ENCODE results near the gene ANKRD23. TPM values are rescaled to one million over a fixed set of nuclear protein-coding genes. Genes with fewer than 3 reads are reported as not detected.

ANKRD23 gene
- total RNA-seq, 1 donor from 2014 or later, result 10.6 TPM

DNA sequence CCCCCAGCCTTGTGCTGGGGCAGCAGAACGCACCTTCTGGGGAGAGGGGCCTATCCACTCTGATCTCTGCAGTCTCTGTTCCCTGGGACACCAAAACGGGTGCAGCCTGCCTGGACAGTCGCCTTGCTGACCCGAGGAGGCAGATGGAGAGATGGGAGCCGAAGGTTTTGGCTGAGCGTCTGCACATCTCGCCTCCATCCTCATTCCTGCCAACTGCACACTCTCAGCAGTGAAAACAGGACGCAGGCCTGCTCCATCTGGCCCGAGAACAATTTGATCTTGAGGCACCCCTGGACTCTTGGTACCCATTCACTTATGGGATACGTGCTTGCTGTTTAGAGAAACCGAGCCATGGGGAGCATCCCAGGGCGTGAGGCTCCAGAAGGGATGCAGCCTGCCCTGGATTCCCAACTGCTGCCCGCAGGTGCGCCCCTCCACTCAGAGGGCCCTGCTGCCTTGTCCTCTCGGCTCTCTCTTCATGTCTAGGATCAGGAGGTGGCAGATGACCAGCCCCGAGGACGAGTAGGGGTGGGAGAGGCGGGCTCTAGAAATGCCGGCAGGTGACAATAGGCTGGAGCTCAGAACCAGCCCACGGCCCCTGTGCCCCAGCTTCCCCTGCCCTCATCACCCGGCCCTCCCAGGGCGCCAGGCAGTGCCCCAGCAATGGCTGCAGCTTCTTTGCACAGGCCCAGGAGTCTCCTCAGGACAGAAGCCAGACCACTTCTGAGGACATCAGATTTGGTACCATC, 35.1 kb upstream of the ANKRD23 start:
- no peak for DNase-seq (ENCODE audit: low spot score)

DNA sequence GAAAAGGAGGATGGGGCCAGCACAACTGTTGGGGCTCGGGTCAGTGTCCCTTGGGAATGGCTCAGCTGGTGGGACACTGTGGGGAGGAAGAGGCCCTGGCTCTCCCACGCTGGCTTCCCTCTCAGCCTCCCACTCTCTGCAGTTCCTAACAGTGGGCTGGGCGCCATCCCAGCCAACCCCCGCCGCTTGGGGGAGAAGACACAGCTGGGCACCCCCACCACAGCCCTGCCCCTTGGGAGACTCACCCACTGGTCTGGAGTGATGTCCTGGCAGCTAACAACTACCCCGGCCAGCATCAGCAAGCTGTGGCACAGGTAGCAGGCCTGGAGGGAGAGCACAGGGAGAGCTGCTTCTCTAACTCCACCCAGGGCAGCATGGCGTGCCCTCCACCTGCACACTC, 34.4 kb upstream of the ANKRD23 start:
- DNase-seq (ENCODE audit: low spot score), result no peak
- intact Hi-C loops (cut with DNase I), result no loop called here

More for the DNA sequence above, 35.1 kb upstream of the ANKRD23 start:
- intact Hi-C loops (cut with DNase I), result no loop called here

DNA sequence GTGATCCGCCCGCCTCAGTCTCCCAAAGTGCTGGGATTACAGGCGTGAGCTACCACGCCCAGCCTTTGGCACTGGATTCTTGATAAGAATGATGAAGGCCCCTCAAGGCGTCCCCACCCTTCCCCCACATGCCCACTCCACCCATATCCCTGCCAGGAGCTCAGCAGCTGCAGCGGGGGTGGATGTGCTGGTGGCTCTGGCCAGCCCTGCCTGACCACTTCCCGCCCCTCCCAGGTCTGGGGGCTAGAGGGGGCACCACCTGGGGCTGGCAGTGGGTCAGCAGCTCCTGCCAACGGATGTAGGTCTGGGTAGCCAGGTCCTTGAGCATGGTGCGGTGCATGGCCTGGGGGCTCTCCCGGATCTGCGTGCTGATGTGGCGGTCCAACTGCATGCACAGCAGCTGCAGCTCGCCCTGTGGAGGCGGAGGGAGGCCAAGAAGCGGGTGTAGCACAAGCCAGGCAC, 33.8 kb upstream of the ANKRD23 start:
- intact Hi-C loops (cut with DNase I), result no loop called here
- no peak for DNase-seq (ENCODE audit: low spot score)

DNA sequence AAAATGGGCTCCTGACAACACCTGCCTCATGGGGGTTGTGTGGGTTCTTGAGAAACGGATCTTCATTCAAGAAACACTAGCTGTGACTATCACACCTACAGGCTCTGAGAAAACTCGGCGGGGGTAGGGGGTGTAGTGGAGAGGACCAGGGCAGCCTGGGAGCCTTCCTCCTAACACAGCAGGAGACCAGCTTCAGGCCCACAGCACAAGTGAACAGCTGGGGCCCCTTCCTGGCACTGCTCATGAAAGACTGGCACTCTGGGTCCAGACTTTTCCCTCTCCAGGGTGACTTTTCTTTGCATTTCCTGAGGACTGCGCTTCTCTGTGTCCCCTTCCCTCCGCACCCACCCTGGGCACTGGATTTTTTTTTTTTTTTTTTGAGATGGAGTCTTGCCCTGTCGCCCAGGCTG, 33.2 kb upstream of the ANKRD23 start:
- no peak for DNase-seq (ENCODE audit: low spot score)
- intact Hi-C loops (cut with DNase I), result no loop called here

DNA sequence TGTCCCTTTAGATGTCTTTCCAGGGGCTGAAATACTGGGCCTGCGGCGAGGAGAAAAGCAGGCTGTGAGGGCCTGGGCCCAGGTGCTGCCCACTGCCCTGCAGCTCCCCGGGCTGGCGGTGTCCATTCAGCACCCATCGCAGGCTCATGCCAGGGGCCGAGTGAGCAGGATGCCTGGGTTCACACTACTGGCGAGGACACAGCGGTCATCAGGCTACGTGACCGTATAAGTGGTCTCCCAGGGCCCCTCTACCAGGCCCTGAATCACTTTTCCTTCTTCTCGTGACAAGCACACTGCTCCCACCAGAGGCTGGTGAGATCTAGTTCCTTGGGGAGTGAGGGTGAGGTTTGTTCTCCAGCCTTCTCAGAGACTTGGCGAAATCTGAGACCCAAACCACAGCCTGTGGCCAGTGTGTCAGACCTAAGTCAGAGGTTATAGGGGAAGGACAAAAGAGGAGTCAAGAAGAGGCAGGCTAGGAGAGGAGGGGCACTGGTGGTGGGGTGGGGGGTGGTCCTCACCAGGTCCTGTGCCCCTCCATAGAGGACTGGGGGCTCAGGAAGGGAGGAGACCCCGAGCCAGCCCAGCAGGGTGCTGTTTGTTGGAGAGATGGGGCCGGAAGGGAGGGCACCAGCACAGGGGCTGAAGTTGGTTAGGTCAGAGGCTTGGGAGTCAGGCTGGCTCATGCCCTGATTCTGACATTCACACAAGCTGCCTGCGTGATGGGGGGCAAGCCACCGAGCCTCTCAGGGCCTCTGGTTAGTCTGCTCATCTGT, 32.6 kb upstream of the ANKRD23 start:
- DNase-seq (ENCODE audit: low spot score), result no peak

DNA sequence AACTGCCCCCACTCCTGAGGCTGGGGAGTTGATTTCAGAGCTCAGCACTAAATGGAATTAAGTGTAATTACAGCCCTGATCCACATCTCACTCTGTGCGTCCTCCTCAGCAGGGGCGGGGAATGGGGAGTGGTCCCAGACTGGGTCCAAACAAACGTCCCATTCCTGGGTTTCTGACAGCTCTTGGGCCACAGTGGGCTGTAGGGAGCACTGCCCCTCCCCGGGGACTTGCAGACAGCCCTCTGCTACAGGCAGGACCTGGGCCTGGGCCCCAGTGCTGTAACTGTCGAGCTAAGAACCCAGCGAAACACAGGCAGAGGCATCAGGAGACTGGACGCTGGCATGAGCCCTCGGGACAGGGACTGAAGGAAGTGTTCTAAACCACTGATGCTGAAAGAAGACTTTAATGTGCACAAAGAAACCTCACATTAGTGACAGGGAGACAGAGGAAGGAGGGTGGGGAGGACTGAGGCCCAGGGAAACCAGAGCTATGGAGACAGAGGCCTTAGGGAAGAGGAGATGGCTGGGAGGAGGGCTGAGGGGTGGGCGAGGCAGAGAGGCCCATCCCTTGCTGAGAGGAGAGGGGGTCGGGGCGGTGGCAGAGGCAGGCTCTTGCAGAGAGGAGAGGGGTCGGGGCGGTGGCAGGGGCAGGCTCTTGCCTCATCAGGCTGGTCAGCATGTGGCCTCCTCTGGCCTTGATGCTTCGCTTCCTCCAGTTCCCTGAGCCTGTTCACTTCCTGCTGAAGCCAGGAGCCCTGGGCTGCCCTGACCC, 31.9 kb upstream of the ANKRD23 start:
- intact Hi-C loops (cut with DNase I), result no loop called here
- DNase-seq (ENCODE audit: low spot score), result no peak

More for the DNA sequence above, 32.6 kb upstream of the ANKRD23 start:
- intact Hi-C loops (cut with DNase I), result no loop called here

DNA sequence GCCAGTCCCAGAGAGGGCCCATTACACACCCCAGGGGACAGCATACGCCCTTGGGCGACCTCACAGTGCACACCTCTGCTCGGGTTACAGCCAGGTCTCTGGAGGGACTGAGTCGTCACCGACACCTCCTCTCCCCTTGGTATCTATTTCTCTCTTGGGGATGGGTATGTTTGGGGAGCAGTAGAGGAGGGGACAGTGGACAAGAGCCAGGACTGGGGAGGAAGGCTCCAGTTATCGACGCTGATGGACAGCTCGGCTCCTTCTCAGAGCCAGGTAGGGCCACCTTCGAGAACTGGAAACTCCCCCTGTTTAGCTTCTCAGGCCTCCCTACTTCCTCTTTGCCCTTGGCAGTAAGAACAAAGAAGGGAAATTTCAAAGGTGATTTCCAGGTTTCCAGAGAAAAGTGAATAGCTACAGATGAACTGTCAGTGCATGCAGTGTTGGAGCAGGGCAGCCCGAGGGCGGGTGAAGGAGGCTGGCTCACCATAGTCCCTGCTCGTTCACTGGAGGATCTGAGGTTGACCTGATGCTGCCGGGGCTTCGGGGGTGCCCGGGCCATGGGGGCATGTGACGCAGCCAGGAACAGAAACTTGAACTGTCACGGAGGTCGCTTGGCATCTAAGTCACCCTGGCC, 30.5 kb upstream of the ANKRD23 start:
- DNase-seq (ENCODE audit: low spot score), result no peak
- intact Hi-C loops (cut with DNase I), result no loop called here

DNA sequence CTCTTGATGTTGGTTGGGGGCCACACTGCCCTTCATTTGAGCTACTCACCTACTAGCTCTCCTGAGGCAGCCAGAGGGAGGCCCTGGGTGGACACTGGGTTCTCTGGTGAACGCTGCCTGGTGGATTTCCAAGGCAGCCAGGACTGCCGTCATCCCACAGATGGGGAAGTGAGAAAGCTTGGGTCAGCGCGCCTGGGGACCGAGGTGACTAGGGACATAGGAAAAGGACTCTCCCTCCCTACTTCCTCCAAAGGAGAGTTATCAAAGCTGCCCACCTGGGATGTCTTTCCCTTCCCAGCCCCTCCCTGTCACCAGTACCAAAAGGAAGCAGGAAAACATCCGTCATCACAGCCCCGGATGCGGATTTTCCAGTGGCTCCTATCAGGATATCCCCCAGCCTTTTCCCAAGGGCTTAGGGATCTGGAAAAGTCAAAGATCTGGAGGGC, 29.9 kb upstream of the ANKRD23 start:
- DNase-seq (ENCODE audit: low spot score), result no peak
- intact Hi-C loops (cut with DNase I), result no loop called here

DNA sequence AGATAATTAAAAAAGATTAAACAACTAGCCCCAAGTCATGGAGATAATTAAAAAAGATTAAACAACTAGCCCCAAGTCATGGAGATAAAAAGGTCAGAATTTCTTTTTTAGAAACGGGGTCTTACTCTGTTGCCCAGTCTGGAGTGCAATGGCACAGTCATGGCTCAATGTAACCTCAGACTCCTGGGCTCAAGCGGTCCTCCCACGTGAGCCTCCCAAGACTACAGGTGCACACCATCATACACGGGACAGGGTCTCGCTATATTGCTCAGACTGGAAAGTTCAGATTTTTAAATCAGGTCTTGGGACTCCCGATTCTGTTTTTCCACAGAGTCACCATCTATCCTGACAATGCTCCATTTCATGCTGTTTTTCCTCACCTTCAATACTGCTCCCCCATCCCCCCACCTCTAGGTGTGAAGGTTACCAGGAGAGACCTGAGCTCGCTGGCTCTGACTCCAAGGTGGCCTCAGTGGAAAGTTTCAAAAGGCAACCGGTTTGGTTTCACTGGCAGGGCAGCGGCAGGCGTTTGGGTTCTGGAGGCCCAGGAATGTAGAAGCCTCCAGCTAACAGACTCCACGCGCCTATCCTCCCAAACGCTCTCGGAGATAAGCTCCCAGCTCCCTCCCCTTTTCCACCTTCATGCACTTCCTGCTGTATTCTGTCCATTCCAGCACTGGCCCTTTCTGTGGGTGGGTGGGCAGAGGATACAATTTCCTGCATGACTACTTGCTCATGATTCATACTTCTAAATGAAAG, 28.9 kb upstream of the ANKRD23 start:
- no peak for DNase-seq (ENCODE audit: low spot score)
- intact Hi-C loops (cut with DNase I), result no loop called here

DNA sequence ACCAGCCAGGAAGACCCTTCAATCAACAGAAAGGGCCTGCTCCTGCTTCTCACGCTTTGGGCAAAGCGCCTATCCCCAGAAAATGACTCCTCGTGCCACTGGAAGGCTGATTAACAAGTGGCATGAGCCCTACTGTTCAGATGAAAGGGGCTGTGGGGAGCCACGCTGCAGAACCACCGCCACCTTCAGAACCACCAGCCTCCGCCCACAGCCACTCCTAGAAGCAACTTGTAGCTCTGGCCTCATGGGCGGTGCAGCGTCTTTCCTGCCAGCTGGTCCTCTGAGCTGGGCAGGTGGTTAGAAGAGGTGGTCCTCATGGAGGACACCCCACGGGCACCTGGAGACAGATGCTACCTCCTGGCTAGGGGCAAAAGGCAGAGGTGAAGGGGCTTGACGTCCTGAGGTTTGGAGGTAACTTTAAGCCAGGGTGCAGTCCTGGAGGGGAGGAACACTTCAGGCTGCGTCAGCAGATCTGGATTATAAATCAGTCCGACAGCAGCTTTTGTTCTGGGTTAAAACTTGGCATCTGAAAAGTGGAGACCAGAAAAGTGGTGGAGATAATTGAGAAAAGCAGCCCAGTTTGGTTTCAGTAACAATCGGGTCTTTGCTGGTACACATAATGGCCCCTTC, 26.9 kb upstream of the ANKRD23 start:
- intact Hi-C loops (cut with DNase I), result no loop called here
- no peak for DNase-seq (ENCODE audit: low spot score)

DNA sequence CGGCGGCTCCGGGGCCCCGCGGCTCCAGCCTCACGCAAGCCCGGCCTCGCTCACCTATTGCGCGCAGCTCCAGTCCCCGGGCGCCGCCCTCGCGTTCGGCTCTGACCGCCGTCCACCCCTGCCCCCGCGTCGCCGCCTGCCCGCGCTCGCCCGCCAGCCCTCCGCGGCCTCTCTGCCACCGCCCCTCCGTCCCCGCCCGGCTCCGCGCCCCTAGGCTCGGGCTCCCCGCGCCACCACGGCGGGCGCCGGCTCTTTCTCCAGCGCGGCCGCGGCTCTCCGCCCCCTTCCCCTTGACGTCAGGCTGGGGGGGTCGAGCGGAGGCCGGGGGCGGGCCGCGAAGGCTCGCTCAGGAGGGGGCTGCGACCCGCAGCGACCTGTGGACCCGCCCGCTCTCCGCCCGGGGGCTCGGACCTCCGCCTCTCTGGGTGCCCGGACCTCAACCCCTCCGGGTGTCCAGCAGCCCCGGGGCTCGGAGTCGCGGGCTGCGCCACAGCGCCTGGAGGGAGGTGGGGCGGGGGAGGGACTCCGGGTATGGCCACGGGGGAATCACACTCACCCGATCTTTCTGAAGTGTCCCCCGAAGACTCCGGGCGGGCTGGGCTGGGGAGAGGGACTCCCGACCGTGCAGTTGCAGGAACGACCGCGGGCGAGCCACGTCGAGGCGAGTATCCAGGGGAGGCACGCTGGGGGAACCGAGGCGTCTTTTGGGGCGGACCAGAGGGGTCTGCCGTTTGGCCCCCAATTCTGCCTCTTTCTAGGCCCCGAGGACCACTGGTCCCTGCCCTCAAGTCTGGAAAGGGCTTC, 26.2 kb upstream of the ANKRD23 start, which contains the start of gene SEMA4C:
Gene SEMA4C (minus strand): TSS at position 259 of the 804 bp plus-strand sequence. CDS start 2,194 bp downstream, outside the sequence.
- peak; percentile 84 for DNase-seq (ENCODE audit: low spot score)
- intact Hi-C loops (cut with DNase I), result loop anchor here (1.0 to 5.0 kb wide), 2 partner anchors 37 to 233 kb away; partner anchors contain the start of gene KANSL3

DNA sequence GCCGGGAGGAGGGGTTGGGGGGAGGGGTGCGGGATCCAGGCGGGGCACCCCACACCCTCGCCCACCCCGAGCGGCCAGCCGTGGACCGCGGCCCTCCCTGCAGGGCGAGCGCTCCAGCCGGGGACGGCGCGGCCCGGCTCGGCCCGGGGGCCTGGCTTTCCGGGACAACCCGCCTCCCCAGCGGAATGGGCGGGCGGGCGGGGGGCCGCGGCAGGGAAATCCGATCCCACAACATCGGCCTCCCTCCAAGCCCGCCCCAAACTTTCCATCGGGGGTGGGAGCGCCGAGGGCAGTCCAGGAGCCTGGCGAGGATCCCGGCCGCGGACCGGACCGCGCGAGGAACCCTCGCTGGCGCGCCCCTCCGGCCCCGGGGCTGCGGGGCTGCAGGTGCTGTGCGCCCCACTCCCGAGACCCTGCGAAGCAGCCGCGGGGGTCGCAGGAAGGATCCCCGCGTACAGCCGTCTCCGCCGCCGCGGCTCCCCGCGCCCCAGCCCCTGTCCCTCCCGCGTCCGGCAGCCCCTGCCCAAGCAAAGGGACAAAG, 25.5 kb upstream of the ANKRD23 start:
- DNase-seq (ENCODE audit: low spot score), result peak; percentile 87

DNA sequence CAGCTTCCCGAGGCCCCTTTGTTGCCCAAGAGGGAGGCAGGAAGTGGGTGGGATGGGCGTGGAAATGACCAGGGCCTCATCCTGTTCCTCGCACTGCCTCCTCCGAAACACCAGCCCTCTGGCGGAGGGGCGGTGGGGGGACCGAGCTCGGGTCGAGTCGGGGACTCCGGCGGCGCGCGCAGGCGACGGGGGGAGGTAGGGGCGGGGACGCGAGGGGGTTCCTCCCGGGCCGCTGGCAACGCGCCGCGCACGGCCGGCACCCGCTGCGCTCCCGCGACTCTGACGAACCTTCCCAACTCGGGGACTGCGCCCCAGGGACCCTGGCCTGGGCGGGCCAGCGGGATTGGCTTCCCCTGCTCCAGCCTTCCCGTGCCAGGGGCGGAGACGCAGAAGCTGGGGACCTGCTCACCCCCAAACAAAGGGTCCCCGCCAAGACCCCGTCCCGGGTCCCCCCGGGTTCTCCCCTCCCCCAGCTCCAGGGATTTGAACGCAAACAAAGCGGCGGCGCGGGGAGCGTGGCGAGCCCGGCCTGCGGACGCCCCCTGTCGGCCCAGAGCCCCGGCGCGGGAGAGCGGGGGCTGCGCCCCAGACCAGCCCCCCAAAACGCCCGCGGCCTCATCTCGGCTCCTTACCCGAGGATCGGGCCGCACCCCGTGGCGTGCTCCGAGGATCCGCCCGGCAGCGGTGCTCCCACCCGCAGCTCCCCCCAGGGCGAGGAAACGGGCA, 24.9 kb upstream of the ANKRD23 start:
- DNase-seq (ENCODE audit: low spot score), result peak; percentile 90
- intact Hi-C loops (cut with DNase I), result loop anchor here (1.0 to 5.0 kb wide), 2 partner anchors 39 to 231 kb away; partner anchors contain the start of gene KANSL3

More for the DNA sequence above, 25.5 kb upstream of the ANKRD23 start:
- intact Hi-C loops (cut with DNase I), result loop anchor here (1.0 to 5.0 kb wide), 2 partner anchors 38 to 232 kb away; partner anchors contain the start of gene KANSL3

DNA sequence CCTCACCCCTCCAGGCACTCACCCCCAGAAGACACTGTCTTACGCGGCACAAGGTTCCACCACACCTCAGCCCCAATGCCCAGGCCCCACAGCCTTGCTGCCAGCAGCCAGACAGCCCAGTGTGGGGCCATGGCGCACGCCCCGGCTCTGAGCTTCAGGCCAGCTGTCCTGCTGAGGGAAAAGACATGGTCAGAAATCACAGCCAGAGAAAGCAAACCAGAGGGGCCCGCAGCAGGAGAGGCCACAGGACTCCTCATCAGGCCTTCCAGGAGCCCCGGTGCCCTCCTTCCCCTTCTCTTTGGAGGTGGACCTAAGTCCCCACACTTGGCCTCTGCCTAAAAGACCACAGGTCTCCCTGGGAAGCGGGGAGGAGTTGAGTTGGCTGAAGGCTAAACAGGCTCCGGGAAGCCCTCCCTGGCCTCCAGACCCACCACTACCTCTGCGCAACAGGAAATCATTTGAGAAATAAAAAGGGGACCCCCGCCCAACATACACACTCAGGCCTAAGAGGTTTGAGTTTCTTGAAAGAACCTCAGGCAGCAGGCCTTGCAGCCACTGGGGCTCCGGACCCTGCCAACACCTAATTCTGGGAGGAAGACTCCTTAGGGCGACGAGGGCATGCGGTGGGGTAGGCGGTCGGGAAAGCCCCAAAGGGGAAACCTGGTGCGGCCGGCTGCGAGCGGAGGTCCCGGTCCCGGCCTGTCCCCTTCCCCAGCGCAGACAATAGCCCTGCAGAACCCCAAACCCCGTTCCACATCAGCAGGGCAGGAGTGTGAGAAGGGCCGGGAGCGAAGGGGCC, 24.1 kb upstream of the ANKRD23 start:
- intact Hi-C loops (cut with DNase I), result loop anchor here (5.0 kb wide), 1 partner anchor 231 kb away; the partner anchor contains the start of gene KANSL3
- DNase-seq (ENCODE audit: low spot score), result no peak

DNA sequence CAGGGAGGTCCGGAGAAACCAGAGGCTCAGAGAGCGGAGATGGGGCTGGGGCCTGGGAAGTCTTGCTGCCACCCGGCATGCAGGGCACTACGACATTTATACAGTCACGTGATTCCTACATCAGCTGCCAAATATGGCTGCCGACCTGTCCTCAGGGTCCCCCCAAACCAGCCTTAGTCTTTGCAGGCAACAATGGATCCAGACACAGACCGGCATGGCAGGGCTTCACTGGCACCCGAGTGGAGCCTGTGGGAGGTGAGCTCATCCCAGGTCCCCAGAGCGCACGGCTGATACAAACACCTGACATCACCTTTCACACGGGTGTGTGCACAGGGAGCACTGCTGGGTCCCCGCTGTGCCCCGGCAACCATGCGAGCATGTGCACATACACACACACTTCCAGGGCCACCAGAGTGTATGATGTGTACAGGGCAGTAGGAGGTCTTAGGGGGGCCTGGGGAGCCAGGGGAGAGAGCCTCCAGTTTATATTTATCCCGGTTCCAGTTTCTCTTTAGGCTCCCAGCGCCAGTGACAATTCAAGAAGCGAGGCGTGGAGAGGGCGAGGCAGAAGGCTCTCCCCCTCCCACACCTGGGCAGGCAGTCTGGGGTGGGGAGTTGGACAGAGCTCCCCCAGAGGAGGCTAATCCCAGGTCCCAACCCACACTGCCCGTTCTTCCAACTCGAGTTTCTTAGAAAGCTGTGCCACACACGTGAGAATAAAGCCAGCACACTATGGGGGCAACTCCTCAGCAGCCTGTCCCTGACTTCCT, 23.4 kb upstream of the ANKRD23 start:
- intact Hi-C loops (cut with DNase I), result loop anchor here (5.0 kb wide), 1 partner anchor 230 kb away; the partner anchor contains the start of gene KANSL3

More for the DNA sequence above, 23.4 kb upstream of the ANKRD23 start:
- no peak for DNase-seq (ENCODE audit: low spot score)

Data from cardiac septum (tissue), 1 donor.